WERI-Rb-1 (cell line): ENCODE measurements around the gene KIAA1328.

Experiments used
- DNase-seq: peaks from one replicate; pipeline ENCODE4 v3.0.0-alpha.2; 2020
- H3K27ac ChIP-seq: fragments of 250-450 bp; sonication (Bioruptor Pico); 2 replicates; pipeline ENCODE4 v1.5.1; 2020; ENCODE audit warnings: mild to moderate bottlenecking, moderate library complexity
- H3K27me3 ChIP-seq: fragments of 250-450 bp; sonication (Bioruptor Pico); 2 replicates; pipeline ENCODE4 v1.5.1; 2021; ENCODE audit warnings: mild to moderate bottlenecking, low read depth, moderate library complexity; ENCODE audit not compliant: insufficient read depth, severe bottlenecking
- H3K36me3 ChIP-seq: fragments of 250-450 bp; sonication (Bioruptor Pico); 2 replicates; pipeline ENCODE4 v1.5.1; 2020; ENCODE audit warnings: mild to moderate bottlenecking, moderate library complexity
- H3K4me3 ChIP-seq: 2 replicates; pipeline ENCODE4 v1.5.1; 2011; ENCODE audit warnings: low read depth, mild to moderate bottlenecking, control low read depth, low read length
- H3K9me3 ChIP-seq: fragments of 250-450 bp; sonication (Bioruptor Pico); 2 replicates; pipeline ENCODE4 v1.5.1; 2021; ENCODE audit warnings: mild to moderate bottlenecking, moderate library complexity; ENCODE audit not compliant: severe bottlenecking
- CTCF ChIP-seq: IDR thresholded peaks from 2 replicates; pipeline ENCODE4 v1.5.1; 2011; ENCODE audit warnings: low read depth, mild to moderate bottlenecking, control low read depth, inconsistent platforms, low read length

Gene KIAA1328

GRCh38 chr18:37265382-37265781 lies 436.5 kb downstream of the KIAA1328 start:
- no peak for DNase-seq
- no peaks in the 10 kb centered on the region for H3K36me3 ChIP-seq

GRCh38 chr18:37266290-37266689 lies 437.4 kb downstream of the KIAA1328 start:
- peak; percentile 75 for TF ChIP-seq CTCF
- DNase-seq, result peak; percentile 65
- H3K36me3 ChIP-seq, result no peaks in the 10 kb centered on the region

More at GRCh38 chr18:37265382-37265781, 436.5 kb downstream of the KIAA1328 start:
- TF ChIP-seq CTCF, result no peak
- H3K27ac ChIP-seq, result no peak overlapping the region
- no peaks in the 10 kb centered on the region for H3K9me3 ChIP-seq
- no peaks in the 10 kb centered on the region for H3K27me3 ChIP-seq
- H3K4me3 ChIP-seq, result no peak overlapping the region

GRCh38 chr18:37270038-37270665 lies 441.2 kb downstream of the KIAA1328 start:
- no peaks in the 10 kb centered on the region for H3K27me3 ChIP-seq
- DNase-seq, result no peak

More at GRCh38 chr18:37266290-37266689, 437.4 kb downstream of the KIAA1328 start:
- Histone ChIP-seq H3K27ac (no peak overlapping the region), H3K4me3 (no peak overlapping the region), H3K9me3 (no peaks in the 10 kb centered on the region), H3K27me3 (no peaks in the 10 kb centered on the region)

GRCh38 chr18:37270666-37271052 lies 441.7 kb downstream of the KIAA1328 start:
- H3K27ac ChIP-seq, result no peak overlapping the region
- no peak overlapping the region for H3K4me3 ChIP-seq
- no peaks in the 10 kb centered on the region for H3K9me3 ChIP-seq
- no peak for TF ChIP-seq CTCF
- H3K36me3 ChIP-seq, result no peaks in the 10 kb centered on the region
- DNase-seq, result no peak
- H3K27me3 ChIP-seq, result no peaks in the 10 kb centered on the region

More at GRCh38 chr18:37270038-37270665, 441.2 kb downstream of the KIAA1328 start:
- H3K9me3 ChIP-seq, result no peaks in the 10 kb centered on the region
- H3K36me3 ChIP-seq, result no peaks in the 10 kb centered on the region
- H3K4me3 ChIP-seq, result no peak overlapping the region
- no peak for TF ChIP-seq CTCF
- H3K27ac ChIP-seq, result no peak overlapping the region

- Histone ChIP-seq H3K4me3 (no peak overlapping the region), H3K36me3 (no peaks in the 10 kb centered on the region), H3K27ac (no peak overlapping the region), H3K9me3 (no peaks in the 10 kb centered on the region), H3K27me3 (no peaks in the 10 kb centered on the region)
- no peak for DNase-seq
- TF ChIP-seq CTCF, result no peak
Observed at GRCh38 chr18:37272226-37272625, 443.3 kb downstream of the KIAA1328 start.

- TF ChIP-seq CTCF, result no peak
- Histone ChIP-seq H3K36me3 (no peaks in the 10 kb centered on the region), H3K4me3 (no peak overlapping the region), H3K27ac (no peak overlapping the region), H3K9me3 (no peaks in the 10 kb centered on the region), H3K27me3 (no peaks in the 10 kb centered on the region)
- no peak for DNase-seq
Observed at GRCh38 chr18:37272841-37273240, 443.9 kb downstream of the KIAA1328 start.
